Ureter (tissue), 1 donor: Measurements from ENCODE around the gene LDLRAD4. TPM values are rescaled to one million over a fixed set of nuclear protein-coding genes. Genes with fewer than 3 reads are reported as not detected.
"Not testable (repeated sequence)": the region's sequence is repeated elsewhere in the genome, so short reads cannot be mapped to it uniquely, and the experiment has no call there.

Experiments used
- DNase-seq: peaks from one replicate; pipeline ENCODE4 v3.0.0-alpha.2; 2020; ENCODE audit warnings: low spot score
- total RNA-seq: library from RNA; stranded (reverse); gene quantifications from one replicate; pipeline ENCODE4 v1.2.4, GENCODE V29; 2023
- donor health status: DM: yes; HTN: yes; CAD: no.

The LDLRAD4 gene
- total RNA-seq, 1 donor from 2014 or later, result 39.7 TPM

DNA sequence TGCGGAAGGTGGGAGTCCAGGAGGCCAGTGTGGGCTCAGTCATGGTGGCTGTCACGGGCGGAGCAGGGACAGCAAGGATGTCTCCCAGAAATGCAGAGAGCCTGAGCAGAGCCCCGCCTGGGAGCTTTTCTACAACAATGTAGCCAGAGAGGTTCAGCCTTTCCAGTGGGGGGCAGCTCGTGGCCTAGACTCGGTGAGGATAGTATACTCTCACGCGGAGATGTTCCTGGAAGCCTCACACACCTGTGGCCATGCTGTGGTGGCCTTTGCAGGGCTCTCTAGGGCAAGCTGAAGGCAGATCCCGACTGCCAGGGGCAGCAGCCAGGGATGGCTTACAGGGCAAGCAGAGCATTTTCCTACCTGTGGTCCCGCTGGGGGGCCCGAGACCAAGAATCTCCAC is 244.1 kb downstream of the LDLRAD4 start:
- no peak for DNase-seq

DNA sequence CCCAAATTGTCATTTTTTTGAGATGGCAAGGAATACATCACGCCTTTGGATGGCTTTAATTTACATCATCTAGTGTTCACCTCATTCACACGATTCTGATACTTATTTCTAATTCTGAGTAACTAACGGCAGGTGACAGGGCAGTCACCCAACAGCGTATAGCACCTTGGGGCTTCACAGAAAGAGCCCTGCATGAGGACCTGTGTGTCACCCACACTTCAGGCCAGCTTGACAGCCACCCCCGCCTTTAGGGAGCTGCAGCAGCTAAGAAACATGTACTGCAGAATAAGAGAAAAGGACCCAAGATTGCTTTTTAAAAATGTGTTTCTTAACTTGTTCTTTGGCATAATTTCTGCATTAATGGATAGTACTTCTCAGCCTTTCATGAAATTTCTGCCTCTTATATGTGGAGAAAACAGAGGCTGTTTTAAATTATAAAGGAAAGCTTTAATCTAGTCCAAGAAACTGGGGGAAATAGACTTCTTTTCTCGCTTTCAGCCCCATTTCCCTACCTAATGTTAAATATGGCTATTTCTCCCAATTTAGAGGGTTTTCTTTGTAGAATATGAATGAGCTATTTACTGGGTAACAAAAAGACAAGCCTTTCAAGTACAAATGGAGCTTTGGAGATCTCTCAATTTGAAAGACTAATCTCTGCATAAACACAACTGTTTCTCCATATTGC is 245.1 kb downstream of the LDLRAD4 start:
- no peak for DNase-seq

DNA sequence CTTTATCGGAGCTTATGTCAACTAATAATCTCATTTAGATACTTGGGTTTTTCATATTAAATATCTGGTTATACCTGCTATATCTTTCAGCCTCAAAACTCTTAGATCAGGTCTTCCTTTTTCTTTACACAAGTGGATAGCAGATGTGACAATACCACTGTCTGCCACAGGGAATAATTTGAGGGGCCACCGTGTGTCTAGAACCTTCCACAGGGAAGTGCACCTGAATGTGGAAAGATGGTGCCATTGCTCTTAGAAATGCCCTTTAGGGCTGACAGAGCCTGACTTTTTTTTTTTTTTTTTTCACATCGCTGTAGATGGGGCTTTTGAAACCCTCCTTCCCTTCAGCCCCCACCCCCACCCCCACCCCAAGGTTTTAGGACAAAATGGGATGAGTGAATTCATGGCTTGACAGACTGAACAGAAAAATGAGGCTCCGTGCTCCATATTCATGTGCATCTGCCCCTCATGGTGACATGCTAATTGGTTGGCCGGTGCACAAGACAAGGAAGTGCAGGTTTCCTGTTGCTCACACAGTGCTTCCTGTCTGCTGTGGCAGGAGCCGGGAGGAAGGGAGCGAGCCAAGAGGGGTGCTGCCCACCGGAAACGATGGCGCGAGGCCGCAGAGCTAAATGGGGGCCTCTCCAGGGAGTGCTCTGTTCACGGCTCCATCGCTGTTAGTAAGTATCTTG is 246.0 kb downstream of the LDLRAD4 start:
- peak; percentile 57 for DNase-seq

DNA sequence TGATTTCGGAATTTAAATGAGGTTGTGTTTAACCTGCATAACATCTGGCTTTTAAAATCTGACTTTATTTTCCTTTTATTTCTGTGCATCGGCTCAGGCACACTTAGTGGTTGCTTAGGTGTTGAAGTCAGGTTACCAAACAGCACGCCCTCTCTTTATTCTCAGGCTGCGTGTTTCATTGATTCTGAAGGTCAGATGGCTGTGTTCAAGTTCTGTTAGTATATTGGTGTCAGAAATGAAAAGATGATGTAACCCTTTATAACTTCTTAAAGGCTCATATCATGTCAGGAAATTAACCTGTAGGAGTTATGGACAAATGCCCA is 246.5 kb downstream of the LDLRAD4 start:
- no peak for DNase-seq

DNA sequence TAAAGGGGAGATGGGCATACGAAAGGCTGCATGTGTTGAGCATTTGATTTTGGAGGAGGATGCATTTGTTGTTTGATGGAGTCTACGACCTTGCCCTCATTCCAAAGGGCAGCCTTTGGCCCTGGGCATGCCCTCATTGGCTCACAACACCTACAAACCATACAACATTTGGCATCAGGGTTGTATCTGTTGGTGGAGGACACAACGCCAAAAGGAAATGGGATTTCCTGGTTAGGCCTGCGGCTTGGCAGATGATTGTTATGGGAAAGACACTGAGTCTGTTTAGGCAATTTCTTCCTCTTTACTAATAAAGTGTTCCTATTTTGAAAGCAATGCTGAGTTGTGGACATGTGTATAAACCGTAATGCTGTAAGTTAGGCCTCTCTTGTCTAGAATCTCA is 246.9 kb downstream of the LDLRAD4 start:
- DNase-seq, result no peak

DNA sequence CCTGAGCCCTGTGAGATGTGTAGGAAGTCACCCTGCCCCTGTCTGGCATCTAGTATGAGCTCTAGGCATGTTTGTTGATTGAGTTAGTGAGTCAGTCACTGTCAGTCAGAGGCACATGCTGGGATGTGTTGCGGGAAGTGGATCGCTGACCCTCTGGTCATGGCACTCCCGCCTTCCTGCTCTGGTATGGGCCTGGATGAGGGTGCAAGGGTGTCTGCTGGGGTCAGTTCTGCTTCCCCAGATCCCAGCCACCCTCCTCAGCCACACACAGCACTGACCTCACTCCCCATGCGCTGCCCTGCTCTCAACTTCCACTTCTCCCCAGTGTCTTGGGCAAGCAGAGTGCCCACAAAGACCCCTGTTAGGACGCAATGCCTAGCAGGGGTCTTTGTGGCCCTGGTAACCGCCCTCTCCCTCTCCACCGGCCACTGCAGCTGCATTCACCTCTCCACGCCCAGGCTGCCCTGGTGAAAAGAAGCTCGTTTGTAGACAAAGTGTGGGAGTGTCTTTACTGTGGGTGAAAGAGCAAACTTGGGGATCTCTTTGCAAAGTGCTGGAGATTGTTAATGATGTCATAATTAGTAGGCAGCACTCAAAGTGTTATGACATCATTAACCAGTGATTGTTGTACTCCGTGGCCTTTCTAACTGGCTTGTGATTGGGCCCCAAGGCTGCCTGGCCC is 252.1 kb downstream of the LDLRAD4 start:
- DNase-seq, result no peak

DNA sequence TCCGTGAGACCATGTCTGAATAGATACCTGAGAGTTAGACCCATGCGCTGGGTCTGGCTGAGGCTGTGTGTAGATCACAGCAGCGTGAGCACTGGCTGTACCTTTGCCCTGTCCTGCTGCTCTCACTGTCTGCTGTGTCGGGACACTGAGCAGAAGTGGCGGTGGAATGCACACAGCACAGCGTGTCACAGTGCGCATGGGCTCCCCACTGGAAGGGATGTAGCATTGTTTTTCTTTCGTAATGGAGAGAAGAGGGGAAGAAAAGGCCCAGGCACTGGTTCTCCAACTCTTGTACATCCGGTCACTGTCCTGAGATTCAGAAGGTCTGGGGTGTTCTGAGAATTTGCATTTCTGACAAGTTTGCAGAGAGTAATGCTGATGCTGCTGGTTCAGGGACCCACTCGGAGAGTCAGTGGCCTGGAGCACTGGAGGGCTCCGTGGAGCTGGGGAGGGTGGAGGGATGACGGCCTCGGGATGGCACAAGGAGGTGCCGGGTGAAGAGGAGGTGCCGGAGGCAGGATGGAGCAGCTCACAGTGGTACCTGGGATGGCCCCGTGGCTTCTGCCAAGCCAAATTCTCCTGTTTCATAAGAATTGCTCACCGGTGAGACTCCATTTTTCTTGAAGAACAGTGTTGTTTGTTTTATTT is 252.8 kb downstream of the LDLRAD4 start:
- no peak for DNase-seq

DNA sequence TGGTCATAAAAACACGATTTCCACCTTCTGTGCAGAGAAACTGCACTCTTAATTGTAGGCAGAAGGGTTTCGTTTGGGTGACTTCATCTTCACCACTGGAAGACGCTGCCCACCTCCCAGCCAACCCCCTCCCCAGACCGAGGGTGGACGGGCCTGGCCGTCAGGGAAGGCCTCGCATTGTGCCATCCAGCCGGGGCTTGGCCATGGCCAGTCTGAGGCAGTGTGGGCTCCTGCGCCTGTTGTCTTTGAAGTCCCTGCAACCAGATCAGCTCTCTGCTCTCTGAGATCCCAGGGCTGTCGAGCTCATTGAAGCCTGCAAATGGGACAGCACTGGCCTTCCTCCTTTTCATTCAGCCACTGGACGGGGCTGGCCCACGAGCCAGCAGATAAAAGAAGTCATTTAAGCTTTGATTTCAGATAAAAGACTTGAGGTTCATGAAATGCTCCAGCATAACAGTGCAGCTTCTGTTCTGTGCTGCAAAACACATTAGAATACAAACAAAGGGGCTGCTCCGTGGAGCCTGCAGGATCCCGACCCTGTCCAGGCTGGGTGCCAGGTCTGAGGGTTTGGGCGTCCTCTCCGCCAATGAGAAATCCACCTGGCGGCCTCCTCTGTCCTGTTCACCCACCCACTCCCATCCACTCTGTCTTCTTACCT is 253.5 kb downstream of the LDLRAD4 start:
- DNase-seq, result no peak

DNA sequence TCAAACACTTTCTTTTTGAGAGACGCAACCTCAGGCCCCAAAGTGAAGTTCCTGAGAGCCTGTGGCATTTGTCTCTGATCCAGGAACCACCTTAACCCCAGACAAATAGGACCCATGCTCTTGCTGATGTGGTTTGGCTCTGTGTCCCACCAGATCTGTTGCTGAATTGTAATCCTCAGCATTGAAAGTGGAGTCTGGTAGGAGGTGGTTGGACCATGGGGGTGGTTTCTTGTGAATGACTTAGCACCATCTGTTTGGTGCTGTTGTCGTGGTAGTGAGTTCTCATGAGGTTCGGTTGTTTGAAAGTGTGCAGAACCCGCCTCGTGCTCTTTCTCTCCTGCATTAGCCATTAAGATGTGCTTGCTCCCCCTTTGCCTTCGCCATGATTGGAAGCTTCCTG is 255.2 kb downstream of the LDLRAD4 start:
- DNase-seq, result no peak

DNA sequence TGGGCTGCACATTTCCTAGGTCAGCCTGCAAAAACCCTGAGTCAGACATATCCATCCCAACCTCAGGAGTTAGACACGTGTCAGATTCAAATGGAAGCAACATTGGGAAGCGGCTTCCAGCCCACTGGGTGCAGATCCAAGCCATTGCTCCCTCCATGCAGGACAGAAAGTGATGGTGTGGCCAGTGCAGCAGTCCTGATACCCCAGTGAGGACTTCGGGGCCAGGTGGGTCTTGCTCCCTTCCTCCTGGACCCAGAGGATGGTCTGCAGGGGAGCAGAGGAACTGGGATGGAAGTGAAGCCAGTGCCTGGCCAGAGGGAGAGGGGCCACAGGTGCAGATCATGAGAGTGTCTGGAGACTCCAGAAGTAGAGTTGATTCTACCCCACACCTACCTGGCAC is 255.8 kb downstream of the LDLRAD4 start:
- no peak for DNase-seq

DNA sequence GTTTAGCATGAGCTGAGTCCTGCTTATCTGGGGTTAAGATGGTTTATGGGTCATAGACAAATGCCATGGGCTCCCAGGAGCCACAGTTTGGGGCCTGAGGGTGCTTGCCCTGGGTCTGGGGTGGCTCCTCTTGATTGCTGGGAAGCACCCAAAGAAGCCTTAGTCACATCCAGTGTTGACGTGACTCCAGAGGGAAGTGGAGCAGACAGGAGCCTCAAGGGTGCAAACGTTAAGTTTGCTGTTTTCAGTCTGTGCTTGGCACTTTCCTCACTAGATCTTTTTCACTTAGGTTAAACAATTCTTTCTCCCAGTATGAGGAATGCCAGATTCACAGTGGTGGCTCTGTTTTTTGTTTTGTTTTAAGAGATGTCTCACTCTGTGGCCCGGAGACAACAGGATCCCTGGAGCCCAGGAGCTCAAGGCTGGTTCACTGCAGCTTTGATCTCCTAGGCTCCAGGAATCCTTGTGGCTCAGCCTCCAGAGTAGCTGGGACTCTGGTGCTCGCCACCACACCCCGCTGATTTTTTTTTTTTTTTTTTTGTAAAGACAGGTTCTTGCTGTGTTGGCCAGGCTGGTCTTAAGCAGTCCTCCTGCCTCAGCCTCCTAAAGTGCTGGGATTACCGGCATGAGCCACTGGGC is 256.5 kb downstream of the LDLRAD4 start:
- DNase-seq, result no peak

DNA sequence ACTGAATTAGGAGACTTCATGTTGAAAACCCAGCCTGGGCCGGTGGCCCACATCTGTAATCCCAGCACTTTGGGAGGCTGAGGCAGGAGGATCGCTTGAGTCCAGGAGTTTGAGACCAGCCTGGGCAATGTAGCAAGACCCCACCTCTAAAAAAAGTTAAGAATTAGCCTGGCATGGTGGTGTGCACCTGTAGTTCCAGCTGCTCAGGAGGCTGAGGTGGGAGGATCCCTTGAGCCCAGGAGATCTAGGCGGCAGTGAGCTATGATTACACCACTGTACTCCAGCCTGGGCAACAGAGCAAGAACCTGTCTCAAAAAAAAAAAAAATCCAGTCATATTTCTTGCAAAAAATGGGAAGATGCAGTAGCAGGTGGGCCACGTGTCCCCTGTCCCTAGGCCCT is 257.8 kb downstream of the LDLRAD4 start:
- DNase-seq, result not testable (repeated sequence)

DNA sequence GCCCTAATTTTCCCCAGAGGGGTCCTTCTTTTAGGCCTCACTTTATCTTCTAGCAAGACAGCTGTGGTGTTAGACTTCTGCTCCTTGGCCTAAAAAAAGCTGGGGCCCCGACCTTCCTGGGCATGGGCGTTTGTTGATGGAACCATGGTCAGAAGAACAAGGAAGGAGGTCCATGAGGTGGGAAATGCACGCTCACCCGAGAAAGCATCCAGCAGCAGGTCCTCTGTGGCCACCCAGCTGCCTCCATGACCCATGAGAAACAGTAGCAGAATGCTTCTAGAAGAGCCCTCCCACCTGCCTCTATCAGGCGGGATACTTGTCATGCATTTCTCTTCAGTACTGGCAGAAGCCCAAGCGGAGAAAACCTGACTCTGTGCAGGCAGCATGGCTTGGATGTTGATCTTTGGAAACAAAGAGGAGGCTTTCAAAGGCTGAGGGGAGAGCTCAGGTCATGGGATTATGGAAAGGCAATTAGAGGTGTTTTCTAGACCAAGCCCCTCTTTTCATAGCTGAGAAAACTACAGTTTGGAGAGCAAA is 258.7 kb downstream of the LDLRAD4 start:
- DNase-seq, result no peak

DNA sequence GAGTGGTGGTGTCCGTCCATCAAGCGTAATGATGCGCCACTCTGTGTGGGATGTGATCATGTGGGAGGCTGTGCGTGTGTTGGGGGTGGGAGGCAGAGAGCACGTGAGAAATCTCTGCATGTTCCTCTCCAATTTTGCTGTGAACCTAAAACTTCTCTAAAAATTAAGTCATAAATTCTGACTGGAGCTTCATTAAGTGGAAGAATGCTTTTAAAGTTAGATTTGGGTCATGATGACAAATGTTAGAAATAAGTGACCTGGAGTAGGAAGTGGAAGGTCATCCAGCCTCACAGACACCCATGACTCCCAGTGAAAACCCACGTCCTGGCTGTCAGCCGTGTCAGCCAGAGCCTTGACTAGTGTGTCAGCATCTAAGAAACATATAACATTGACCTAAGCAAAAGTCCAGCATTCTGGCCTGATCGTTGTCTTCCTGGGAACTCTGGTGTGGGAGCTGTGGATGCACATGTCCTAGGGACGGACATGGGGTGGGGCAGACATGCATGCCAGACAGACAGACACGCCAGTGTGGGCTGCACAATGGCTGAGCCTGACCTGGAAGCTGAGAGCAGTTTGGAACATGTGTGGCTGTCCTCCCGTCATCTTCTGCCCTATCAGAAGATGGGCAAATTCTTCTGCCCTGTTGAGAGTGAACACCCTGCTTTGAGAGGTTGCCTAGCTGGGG is 262.2 kb downstream of the LDLRAD4 start:
- DNase-seq, result peak; percentile 36

DNA sequence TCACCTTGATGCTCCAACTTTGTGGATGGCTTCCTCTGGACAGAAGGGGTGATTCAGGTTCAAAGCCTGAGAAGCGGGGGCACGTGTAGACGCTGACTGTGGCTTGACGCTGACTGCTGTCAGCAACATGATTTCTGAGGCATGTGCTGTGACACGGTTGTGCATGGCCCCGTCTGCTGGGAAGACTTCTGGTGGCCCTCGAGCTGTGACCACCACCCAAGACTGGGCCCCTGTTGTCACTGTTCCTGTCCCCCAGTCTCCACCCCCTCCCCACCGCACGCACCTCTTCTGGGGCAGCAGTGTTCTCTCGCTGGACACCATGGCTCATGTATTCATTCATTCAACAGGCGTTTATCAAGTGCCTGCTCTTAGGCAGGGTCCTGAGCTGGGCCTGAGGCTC is 262.8 kb downstream of the LDLRAD4 start:
- DNase-seq, result peak; percentile 24

DNA sequence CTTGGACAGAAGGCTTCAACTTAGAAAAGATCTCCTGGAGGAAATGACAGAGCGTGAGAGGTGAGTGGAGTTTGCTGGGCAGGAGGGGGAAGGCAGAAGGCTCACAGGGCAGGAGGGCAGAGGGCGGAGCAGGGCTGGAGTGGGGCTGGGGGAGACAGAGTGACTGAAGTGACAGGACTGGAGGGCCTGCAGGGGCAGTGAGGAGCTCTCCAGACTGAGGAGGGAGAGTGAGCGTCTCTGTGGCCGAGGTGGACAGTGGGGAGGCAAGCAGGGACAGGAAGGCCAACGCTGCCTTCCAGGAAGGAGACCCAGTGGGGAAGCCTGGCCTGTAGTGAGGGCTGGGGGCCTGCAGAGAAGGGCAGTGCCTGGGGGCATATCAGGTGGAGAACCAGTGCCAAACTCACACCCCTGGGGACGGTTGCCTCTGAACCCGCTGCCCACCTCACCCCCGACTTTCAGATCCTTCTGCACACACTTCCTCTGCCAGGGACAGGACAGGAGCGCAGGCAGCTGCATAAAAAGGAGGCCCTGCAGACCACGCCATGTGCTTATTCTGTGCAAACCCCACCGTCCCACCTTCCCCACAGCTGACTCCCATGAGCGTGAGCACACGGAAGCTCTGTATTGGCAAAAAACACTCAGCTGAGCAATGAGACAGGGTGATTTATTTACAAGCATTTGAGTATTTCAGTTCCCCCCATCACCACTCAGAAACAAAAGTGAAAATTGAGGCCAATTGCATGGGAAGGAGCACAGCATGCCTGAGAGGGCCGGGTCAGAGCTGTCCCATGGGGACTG is 263.5 kb downstream of the LDLRAD4 start:
- DNase-seq, result peak; percentile 38

DNA sequence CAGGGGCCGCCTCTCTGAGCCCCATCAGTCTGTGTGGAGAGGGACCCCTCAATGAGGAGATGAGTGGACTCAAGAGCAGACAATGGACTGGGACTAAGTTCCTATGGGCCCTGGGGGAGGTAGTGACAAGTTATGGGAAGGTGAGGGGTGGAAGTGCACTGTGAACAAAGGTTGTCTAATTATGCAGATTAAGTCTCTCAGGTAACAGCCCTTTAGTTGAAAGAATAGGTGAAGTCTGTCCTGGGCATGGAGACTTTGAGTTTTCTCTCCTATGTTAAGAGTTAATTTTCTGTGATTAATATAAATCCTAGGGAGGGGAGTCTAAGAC is 264.0 kb downstream of the LDLRAD4 start:
- no peak for DNase-seq

DNA sequence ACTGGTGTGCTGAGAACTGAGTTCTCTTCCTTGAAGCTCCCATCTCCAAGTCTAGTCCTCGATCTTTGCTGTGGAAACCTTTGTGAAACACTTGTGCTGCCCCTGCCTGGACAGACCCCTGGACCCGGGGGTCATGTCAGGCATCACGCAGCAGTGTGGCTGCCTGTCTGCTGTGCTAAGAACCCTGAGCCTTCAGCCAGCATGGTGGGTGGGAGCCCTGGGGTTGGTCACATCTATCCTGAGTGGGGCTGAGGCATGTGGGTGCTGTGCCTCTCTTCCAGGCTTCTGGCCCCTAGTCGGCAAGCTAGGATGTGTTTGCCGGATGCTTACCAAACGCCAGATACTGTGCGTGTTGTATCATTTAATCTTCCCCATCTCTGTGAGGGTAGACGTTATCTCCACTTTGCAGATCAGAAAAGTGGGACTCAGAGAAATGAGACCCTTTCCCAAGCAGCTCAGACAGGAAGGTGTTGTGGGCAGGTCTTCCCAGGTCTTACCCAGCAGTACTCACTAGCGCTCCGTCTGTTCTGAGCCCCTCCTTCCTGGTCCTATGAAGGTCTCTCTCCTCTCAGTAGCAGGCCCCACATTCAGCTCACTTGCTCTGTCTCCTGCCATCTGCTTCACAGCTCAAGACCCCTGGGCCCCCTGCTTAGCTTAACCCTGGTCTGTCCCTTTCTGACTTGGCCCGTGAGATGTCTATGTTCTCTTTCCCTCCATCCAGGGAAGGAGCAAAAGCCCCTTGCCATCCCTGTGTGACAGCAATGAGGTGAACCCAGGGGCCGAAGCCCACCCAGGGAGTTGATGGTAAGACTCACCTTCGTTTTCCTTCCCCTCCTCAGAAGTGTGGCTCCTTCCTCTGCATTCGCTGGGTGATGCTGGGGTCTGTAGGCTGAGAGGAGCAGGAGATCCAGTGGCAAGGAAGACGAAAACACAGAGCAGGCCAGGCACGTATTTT is 265.0 kb downstream of the LDLRAD4 start:
- no peak for DNase-seq

DNA sequence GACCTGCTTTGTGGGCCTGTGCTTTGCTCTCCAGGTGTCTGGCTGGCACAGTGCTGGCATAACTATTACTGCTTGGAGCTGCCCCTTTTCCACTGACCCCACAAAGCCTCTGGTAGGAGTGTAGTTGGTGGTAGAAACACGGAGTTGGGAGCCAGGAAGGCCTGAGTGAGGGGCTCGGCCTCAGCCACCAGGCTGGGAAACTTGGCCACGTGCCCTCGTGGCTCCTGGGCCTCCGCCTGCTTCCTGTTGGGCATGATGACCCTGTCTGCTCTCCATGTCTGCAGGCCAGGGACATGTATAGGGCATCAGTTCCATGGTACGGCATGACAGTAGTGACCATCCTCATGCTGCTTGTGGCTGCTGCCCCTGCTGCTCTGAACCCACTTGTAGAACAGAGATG is 266.6 kb downstream of the LDLRAD4 start:
- DNase-seq, result no peak
